HEK293 (cell line): ENCODE results near the gene CIDEB.

ENCODE experiments used
- CTCF ChIA-PET: fragments of 350-600 bp; formaldehyde crosslinking; extraction: SDS; loops from one replicate; lab custom pipeline; 2021; ENCODE audit warnings: antibody characterized with exemption; lab: Yijun Ruan, JAX
- POLR2A ChIA-PET: fragments of 300-600 bp; formaldehyde crosslinking; extraction: SDS; loops from one replicate; lab custom pipeline; 2020; ENCODE audit warnings: antibody characterized with exemption, inconsistent platforms; lab: Yijun Ruan, JAX
- H3K27ac ChIP-seq: fragments of 200-500 bp; sonication (Bioruptor generic); 2 replicates; pipeline ENCODE4 v1.5.1; 2014; ENCODE audit warnings: low read depth, low read length, control low read depth, inconsistent platforms; ENCODE audit errors: extremely low read depth
- H3K36me3 ChIP-seq, 2 experiments: fragments of 200-500 bp in 1 of 2; sonication (Bioruptor generic) in 1 of 2; 1 replicate in 1 of 2; 2 replicates in 1 of 2; pipeline ENCODE4 v1.5.1; 2014 to 2017; ENCODE audit warnings: inconsistent platforms in 2 of 2, low read length in 2 of 2; ENCODE audit not compliant: control insufficient read depth in 2 of 2, insufficient read depth in 1 of 2
- H3K4me1 ChIP-seq: fragments of 200-500 bp; sonication (Bioruptor generic); 2 replicates; pipeline ENCODE4 v1.5.1; 2014; ENCODE audit warnings: mild to moderate bottlenecking, low read length, inconsistent platforms; ENCODE audit not compliant: control insufficient read depth, insufficient read depth
- H3K4me3 ChIP-seq: 2 replicates; pipeline ENCODE4 v1.5.1; 2011; ENCODE audit warnings: low read depth, mild to moderate bottlenecking, control low read depth, low read length, moderate library complexity
- H3K9me3 ChIP-seq: fragments of 200-500 bp; sonication (Bioruptor generic); 2 replicates; pipeline ENCODE4 v1.5.1; 2014; ENCODE audit warnings: low read depth, low read length, inconsistent platforms; ENCODE audit not compliant: control insufficient read depth, insufficient read depth
- ELK4 ChIP-seq: IDR thresholded peaks from 2 replicates; pipeline ENCODE4 v1.6.1; 2011; ENCODE audit warnings: mild to moderate bottlenecking, low read depth, low read length, borderline replicate concordance
- HOXD13 ChIP-seq: sonication (generic); formaldehyde crosslinking; IDR thresholded peaks from 2 replicates; pipeline ENCODE4 v1.8.0; 2022; ENCODE audit warnings: missing genetic modification reagents, borderline replicate concordance
- MZF1 ChIP-seq: fragments of 450-650 bp; formaldehyde crosslinking; IDR thresholded peaks from 2 replicates; pipeline ENCODE4 v1.5.1; 2017; ENCODE audit warnings: missing biosample characterization, missing genetic modification characterization, borderline replicate concordance
- RBAK ChIP-seq: fragments of 450-650 bp; formaldehyde crosslinking; IDR thresholded peaks from 2 replicates; pipeline ENCODE4 v1.5.1; 2016; ENCODE audit warnings: missing biosample characterization, missing genetic modification characterization
- REST ChIP-seq: fragments of 450-650 bp; formaldehyde crosslinking; IDR thresholded peaks from 2 replicates; pipeline ENCODE4 v1.5.1; 2016; ENCODE audit warnings: missing biosample characterization, missing genetic modification characterization
- ZFP3 ChIP-seq: fragments of 450-650 bp; formaldehyde crosslinking; IDR thresholded peaks from 2 replicates; pipeline ENCODE4 v1.5.1; 2016; ENCODE audit warnings: low read depth, missing biosample characterization, missing genetic modification characterization
- ZFP69B ChIP-seq: fragments of 450-650 bp; formaldehyde crosslinking; IDR thresholded peaks from 2 replicates; pipeline ENCODE4 v1.5.1; 2016; ENCODE audit warnings: missing biosample characterization, missing genetic modification characterization
- ZNF138 ChIP-seq: fragments of 450-650 bp; formaldehyde crosslinking; IDR thresholded peaks from 2 replicates; pipeline ENCODE4 v1.5.1; 2016; ENCODE audit warnings: missing biosample characterization, missing genetic modification characterization, borderline replicate concordance
- ZNF175 ChIP-seq: fragments of 450-650 bp; formaldehyde crosslinking; IDR thresholded peaks from 2 replicates; pipeline ENCODE4 v1.5.1; 2016; ENCODE audit warnings: missing biosample characterization, missing genetic modification characterization
- ZNF239 ChIP-seq: fragments of 450-650 bp; formaldehyde crosslinking; IDR thresholded peaks from 2 replicates; pipeline ENCODE4 v1.5.1; 2016; ENCODE audit warnings: missing biosample characterization, missing genetic modification characterization
- ZNF366 ChIP-seq: fragments of 450-650 bp; formaldehyde crosslinking; conservative IDR thresholded peaks from 2 replicates; pipeline ENCODE4 v1.5.1; 2016; ENCODE audit warnings: missing biosample characterization, missing genetic modification characterization
- ZNF473 ChIP-seq: fragments of 450-650 bp; formaldehyde crosslinking; IDR thresholded peaks from 2 replicates; pipeline ENCODE4 v1.5.1; 2017; ENCODE audit warnings: missing biosample characterization, missing genetic modification characterization
- ZNF48 ChIP-seq: fragments of 450-650 bp; formaldehyde crosslinking; IDR thresholded peaks from 2 replicates; pipeline ENCODE4 v1.5.1; 2016; ENCODE audit warnings: missing biosample characterization, missing genetic modification characterization
- ZNF488 ChIP-seq: fragments of 450-650 bp; formaldehyde crosslinking; IDR thresholded peaks from 2 replicates; pipeline ENCODE4 v1.5.1; 2016; ENCODE audit warnings: missing biosample characterization, missing genetic modification characterization
- ZNF626 ChIP-seq: fragments of 450-650 bp; sonication (Bioruptor Pico); formaldehyde crosslinking; IDR thresholded peaks from 2 replicates; pipeline ENCODE4 v1.5.1; 2018; ENCODE audit warnings: missing biosample characterization, missing genetic modification characterization, inconsistent platforms
- ZNF692 ChIP-seq: fragments of 450-650 bp; formaldehyde crosslinking; IDR thresholded peaks from 2 replicates; pipeline ENCODE4 v1.5.1; 2016; ENCODE audit warnings: missing biosample characterization, missing genetic modification characterization
- ZNF747 ChIP-seq: fragments of 450-650 bp; formaldehyde crosslinking; IDR thresholded peaks from 2 replicates; pipeline ENCODE4 v1.5.1; 2016; ENCODE audit warnings: missing biosample characterization, missing genetic modification characterization
- TF ChIP-seq, protein P1 (sequence below): fragments of 450-650 bp; formaldehyde crosslinking; IDR thresholded peaks from 2 replicates; pipeline ENCODE4; 2016; ENCODE audit warnings: missing biosample characterization, missing genetic modification characterization

The CIDEB gene

DNA sequence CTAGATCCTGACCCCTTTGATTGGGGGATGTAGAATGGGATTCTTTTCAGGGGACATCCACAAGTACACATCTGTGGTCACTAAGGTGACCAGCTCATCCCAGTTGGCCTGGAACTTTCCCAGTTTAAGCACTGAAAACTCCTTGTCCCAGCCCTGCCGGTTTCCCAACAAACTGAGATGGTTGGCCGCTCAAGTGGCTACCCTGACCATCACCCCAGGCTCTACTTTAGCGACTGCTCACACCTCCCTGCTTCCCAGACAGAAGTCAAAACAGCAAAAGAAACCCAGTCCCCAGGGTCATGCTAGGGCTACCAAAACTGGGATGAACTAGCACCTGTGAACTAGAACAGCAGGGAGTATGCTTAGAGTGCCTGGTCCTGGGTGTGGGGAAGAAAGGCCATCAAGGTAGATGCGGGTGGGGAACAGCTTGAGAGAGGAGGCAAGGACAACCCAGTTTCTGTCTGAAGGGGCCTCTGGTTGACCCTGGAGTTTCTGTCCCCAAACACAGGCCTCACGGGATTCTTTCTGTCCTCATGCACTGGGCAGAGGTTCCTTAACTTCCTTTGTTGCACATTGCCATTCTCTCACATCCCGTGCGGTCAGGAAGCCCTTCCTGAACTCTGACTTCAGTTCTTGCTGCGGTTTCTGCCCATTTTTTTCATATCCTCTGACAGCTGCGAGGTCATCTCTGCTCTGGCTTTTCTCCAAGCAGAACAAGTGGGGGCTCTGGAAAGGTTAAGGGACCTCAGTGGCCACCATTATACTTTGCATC lies 5.1 kb upstream of the CIDEB start:
- Histone ChIP-seq H3K9me3 (no peaks in the 10 kb centered on the region), H3K27ac (no peak overlapping the region), H3K36me3 (peaks cover 0 to 50% of the 10 kb centered on the region in 2 experiments; a peak in 2 of 3 replicates), H3K4me3 (no peak overlapping the region), H3K4me1 (no peaks in the 10 kb centered on the region)
- POLR2A ChIA-PET = no interaction called here
- CTCF ChIA-PET = interaction anchor here (0.5 to 1.3 kb wide), 4 partner anchors 13 to 119 kb away, joined by 3 to 5 read pairs (median 4); partner anchors contain the start of genes DHRS1 and NOP9
- TF ChIP-seq ZNF138 (tag by site-specific recombination) = no peak
- no peak for TF ChIP-seq MZF1 (tag by site-specific recombination)
- TF ChIP-seq, protein P1, sequence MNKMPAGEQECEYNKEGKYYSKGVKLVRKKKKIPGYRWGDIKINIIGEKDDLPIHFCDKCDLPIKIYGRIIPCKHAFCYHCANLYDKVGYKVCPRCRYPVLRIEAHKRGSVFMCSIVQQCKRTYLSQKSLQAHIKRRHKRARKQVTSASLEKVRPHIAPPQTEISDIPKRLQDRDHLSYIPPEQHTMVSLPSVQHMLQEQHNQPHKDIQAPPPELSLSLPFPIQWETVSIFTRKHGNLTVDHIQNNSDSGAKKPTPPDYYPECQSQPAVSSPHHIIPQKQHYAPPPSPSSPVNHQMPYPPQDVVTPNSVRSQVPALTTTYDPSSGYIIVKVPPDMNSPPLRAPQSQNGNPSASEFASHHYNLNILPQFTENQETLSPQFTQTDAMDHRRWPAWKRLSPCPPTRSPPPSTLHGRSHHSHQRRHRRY (tag by site-specific recombination) = no peak
- no peak for TF ChIP-seq ZNF175 (tag by site-specific recombination)
- no peak for TF ChIP-seq ZNF366 (tag by site-specific recombination)
- TF ChIP-seq ELK4 = no peak
- TF ChIP-seq ZNF48 (tag by site-specific recombination) = no peak
- no peak for TF ChIP-seq ZNF692 (tag by site-specific recombination)
- TF ChIP-seq REST (tag by site-specific recombination) = no peak
- no peak for TF ChIP-seq ZNF488 (tag by site-specific recombination)
- TF ChIP-seq ZFP69B (tag by site-specific recombination) = no peak
- TF ChIP-seq ZFP3 = no peak
- TF ChIP-seq ZNF473 (tag by site-specific recombination) = no peak
- TF ChIP-seq ZNF747 = no peak
- no peak for TF ChIP-seq ZNF626 (tag by site-specific recombination)
- TF ChIP-seq ZNF239 = no peak
- no peak for TF ChIP-seq HOXD13 (CRISPR knock-in tag)
- TF ChIP-seq RBAK (tag by site-specific recombination) = no peak
